HCT116 (cell line): Measurements from ENCODE around the gene CIAO1.

Source experiments
- CBX3 ChIP-seq: IDR thresholded peaks from 2 replicates; pipeline ENCODE4 v1.6.1; 2012; ENCODE audit warnings: low read depth
- CEBPB ChIP-seq: IDR thresholded peaks from 2 replicates; pipeline ENCODE4 v1.6.1; 2012; ENCODE audit warnings: low read depth
- EZH2 ChIP-seq: fragments of 200-600 bp; sonication (generic); IDR thresholded peaks from 2 replicates; pipeline ENCODE4 v1.6.1; 2017; ENCODE audit warnings: antibody characterized with exemption, mixed run types
- JUND ChIP-seq: IDR thresholded peaks from 2 replicates; pipeline ENCODE4 v1.6.1; 2012
- POLR2A ChIP-seq: IDR thresholded peaks from 2 replicates; pipeline ENCODE4 v1.7.0; 2011; ENCODE audit warnings: borderline replicate concordance; ENCODE audit not compliant: insufficient read depth, insufficient read length; ENCODE audit errors: extremely low read depth
- SIN3A ChIP-seq: IDR thresholded peaks from 2 replicates; pipeline ENCODE4 v1.6.1; 2012; ENCODE audit warnings: low read depth
- SP1 ChIP-seq: IDR thresholded peaks from 2 replicates; pipeline ENCODE4 v1.6.1; 2012; ENCODE audit warnings: low read depth
- ZNF274 ChIP-seq: fragments of 200-500 bp; sonication (Bioruptor generic); IDR thresholded peaks from 2 replicates; pipeline ENCODE4 v1.6.1; 2014; ENCODE audit warnings: mild to moderate bottlenecking, low read depth, low read length, inconsistent platforms
- TF ChIP-seq, protein P1 (sequence below), 3 experiments: fragments of 200-600 bp in 1 of 3; sonication (generic) in 1 of 3; IDR thresholded peaks in 2 of 3; conservative IDR thresholded peaks in 1 of 3; 2 replicates each; pipeline ENCODE4 v1.5.1; 2012 to 2017; ENCODE audit warnings: low read depth in 2 of 3, low read length in 2 of 3, antibody characterized with exemption in 1 of 3, borderline replicate concordance in 1 of 3, control low read depth in 1 of 3, mild to moderate bottlenecking in 1 of 3, mixed read lengths in 1 of 3, mixed run types in 1 of 3, moderate library complexity in 1 of 3; ENCODE audit not compliant: insufficient read depth in 1 of 3
- TF ChIP-seq, protein P2 (sequence below): IDR thresholded peaks from 2 replicates; pipeline ENCODE4 v1.6.1; 2012
- TF ChIP-seq, protein P3 (sequence below): IDR thresholded peaks from 2 replicates; pipeline ENCODE4 v1.6.1; 2011; ENCODE audit warnings: mild to moderate bottlenecking, low read length, moderate library complexity; ENCODE audit not compliant: insufficient replicate concordance; ENCODE audit errors: extremely low read depth
- TF ChIP-seq, protein P4 (sequence below): IDR thresholded peaks from 2 replicates; pipeline ENCODE4 v1.6.1; 2012

DNA sequence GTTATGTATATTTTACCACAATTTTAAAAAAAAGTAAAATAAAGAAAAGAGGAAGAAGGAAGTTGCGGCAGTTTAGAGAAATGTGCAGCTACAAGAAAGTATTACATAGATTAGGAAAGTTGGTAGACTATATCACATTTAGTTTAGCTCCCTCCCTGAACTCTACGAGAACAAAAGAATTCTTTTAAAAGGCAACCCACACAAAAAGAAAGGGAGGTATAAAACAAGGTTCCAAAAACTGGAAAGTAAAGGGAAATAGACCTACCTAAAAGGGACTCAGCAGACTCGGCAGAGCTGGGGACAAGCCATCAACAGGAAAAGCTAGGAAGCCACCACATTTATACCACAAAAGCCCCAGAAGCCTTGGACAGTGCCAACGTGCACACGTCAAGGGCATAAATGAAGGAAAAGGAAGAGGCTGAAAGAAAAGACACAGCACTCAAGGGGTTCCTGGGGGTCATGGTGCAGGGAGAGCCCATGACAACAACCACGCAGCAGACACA lies 9.4 kb upstream of the CIAO1 start:
- TF ChIP-seq ZNF274 (no peak), CEBPB (no peak), SP1 (no peak), CBX3 (no peak), POLR2A (no peak), SIN3A (no peak), JUND (no peak), EZH2 (no peak)
- TF ChIP-seq, protein P1, sequence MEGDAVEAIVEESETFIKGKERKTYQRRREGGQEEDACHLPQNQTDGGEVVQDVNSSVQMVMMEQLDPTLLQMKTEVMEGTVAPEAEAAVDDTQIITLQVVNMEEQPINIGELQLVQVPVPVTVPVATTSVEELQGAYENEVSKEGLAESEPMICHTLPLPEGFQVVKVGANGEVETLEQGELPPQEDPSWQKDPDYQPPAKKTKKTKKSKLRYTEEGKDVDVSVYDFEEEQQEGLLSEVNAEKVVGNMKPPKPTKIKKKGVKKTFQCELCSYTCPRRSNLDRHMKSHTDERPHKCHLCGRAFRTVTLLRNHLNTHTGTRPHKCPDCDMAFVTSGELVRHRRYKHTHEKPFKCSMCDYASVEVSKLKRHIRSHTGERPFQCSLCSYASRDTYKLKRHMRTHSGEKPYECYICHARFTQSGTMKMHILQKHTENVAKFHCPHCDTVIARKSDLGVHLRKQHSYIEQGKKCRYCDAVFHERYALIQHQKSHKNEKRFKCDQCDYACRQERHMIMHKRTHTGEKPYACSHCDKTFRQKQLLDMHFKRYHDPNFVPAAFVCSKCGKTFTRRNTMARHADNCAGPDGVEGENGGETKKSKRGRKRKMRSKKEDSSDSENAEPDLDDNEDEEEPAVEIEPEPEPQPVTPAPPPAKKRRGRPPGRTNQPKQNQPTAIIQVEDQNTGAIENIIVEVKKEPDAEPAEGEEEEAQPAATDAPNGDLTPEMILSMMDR (IDR thresholded peaks at IDR 0.05 in 2 of 3, conservative IDR thresholded peaks at IDR 0.05 in 1 of 3; ENCODE audit: borderline replicate concordance in 1 of 3, insufficient read depth in 1 of 3, low read depth in 2 of 3, low read length in 2 of 3) = no peak
- TF ChIP-seq, protein P2, sequence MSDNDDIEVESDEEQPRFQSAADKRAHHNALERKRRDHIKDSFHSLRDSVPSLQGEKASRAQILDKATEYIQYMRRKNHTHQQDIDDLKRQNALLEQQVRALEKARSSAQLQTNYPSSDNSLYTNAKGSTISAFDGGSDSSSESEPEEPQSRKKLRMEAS = no peak
- TF ChIP-seq, protein P3, sequence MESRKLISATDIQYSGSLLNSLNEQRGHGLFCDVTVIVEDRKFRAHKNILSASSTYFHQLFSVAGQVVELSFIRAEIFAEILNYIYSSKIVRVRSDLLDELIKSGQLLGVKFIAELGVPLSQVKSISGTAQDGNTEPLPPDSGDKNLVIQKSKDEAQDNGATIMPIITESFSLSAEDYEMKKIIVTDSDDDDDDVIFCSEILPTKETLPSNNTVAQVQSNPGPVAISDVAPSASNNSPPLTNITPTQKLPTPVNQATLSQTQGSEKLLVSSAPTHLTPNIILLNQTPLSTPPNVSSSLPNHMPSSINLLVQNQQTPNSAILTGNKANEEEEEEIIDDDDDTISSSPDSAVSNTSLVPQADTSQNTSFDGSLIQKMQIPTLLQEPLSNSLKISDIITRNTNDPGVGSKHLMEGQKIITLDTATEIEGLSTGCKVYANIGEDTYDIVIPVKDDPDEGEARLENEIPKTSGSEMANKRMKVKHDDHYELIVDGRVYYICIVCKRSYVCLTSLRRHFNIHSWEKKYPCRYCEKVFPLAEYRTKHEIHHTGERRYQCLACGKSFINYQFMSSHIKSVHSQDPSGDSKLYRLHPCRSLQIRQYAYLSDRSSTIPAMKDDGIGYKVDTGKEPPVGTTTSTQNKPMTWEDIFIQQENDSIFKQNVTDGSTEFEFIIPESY = no peak
- TF ChIP-seq, protein P4, sequence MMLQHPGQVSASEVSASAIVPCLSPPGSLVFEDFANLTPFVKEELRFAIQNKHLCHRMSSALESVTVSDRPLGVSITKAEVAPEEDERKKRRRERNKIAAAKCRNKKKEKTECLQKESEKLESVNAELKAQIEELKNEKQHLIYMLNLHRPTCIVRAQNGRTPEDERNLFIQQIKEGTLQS = no peak
